Measurements from ENCODE around the gene MTMR3.

Gene MTMR3

DNA sequence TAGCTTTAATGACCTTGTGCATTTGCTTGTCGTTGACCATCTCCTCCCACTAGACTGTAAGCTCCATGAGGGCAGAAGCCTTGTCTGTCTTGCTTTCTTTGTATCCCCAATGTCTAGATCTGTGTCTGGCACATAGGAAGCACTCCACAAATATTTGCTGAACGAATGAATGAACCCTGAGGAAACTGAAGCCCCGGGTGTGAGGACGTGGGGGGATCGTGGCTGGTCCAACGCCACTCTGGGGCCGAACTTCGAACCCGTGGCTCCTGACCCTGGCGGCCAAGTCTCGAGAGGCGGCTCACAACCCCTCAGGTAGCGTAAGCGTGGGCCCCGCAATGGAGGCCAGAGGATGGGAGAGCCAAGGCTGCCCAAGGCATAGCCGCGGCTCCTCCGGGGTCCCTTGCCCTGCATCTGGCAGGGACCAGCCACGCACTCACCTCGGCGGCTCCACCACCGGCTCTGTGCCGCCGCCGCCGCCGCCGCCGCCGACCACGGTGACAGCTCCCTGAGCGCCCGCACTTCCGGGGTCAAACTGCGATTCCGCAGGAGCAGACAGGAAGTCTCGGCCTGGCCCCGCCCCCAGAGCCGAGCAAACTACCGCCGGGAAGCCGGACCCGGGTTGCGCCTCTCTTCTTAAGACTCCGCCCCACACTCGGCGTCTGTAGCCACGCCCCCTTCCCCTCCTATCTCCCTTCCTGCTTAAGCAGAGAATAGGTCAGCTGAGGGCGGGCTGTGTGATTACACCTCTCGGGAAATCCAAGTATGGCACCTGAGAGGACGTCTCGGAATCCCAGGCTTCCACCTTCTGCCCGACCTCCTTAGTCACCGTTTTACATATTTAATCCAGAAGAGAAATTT, 45.0 kb upstream of the MTMR3 start, which contains the start of gene ASCC2:
Gene ASCC2, minus strand, starts transcription at position 534 of the 858 bp plus-strand sequence. CDS start 5,949 bp downstream, outside the sequence.
- TF ChIP-seq EZH2phosphoT487 (IDR thresholded peaks at IDR 0.05; ENCODE audit: low read length) (no peak), EZH2 (optimal IDR thresholded peaks at IDR 0.05; ENCODE audit: low read depth, low read length) (no peak)
- TF ChIP-seq, protein P1, sequence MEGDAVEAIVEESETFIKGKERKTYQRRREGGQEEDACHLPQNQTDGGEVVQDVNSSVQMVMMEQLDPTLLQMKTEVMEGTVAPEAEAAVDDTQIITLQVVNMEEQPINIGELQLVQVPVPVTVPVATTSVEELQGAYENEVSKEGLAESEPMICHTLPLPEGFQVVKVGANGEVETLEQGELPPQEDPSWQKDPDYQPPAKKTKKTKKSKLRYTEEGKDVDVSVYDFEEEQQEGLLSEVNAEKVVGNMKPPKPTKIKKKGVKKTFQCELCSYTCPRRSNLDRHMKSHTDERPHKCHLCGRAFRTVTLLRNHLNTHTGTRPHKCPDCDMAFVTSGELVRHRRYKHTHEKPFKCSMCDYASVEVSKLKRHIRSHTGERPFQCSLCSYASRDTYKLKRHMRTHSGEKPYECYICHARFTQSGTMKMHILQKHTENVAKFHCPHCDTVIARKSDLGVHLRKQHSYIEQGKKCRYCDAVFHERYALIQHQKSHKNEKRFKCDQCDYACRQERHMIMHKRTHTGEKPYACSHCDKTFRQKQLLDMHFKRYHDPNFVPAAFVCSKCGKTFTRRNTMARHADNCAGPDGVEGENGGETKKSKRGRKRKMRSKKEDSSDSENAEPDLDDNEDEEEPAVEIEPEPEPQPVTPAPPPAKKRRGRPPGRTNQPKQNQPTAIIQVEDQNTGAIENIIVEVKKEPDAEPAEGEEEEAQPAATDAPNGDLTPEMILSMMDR (IDR thresholded peaks at IDR 0.05; ENCODE audit: low read length): no peak
- peak within 1 kb of the TSS; percentile 21; the same call in 1 of the 2 replicates for H3K27ac ChIP-seq (ENCODE audit: low read length)
- H3K4me2 ChIP-seq (ENCODE audit: low read depth, low read length): peak within 1 kb of the TSS; percentile 90

GRCh38 chr22:29838599-29838956, 44.4 kb upstream of the MTMR3 start:
- Histone ChIP-seq H3F3A (ENCODE audit: insufficient read depth, low read length) (no peaks in the 10 kb centered on the region), H3K4me2 (ENCODE audit: low read depth, low read length) (peak overlapping the region; percentile 90), H3K79me2 (ENCODE audit: low read length) (peaks cover 31% of the 10 kb centered on the region), H4K20me1 (ENCODE audit: insufficient read depth, low read length) (no peaks in the 10 kb centered on the region), H2AFZ (ENCODE audit: low read length) (peak overlapping the region; percentile 95), H3K27me3 (replicated peaks; ENCODE audit: insufficient read depth, low read length) (no peaks in the 10 kb centered on the region), H3K4me1 (ENCODE audit: low read length) (0 out of 2 replicates have a peak, but pooled peaks cover 7% of the 10 kb centered on the region), H3K4me3 (ENCODE audit: low read length) (peak overlapping the region; percentile 96), H3K9me2 (replicated peaks; ENCODE audit: insufficient read depth, low read length) (no peaks in the 10 kb centered on the region), H3K9ac (ENCODE audit: low read length) (peak overlapping the region; percentile 34; the same call in 1 of the 2 replicates), H3K9me3 (replicated peaks; ENCODE audit: insufficient read depth, low read length) (no peaks in the 10 kb centered on the region), H3K36me3 (replicated peaks; ENCODE audit: insufficient read depth, low read length) (no peaks in the 10 kb centered on the region), H3K27ac (ENCODE audit: low read length) (peak overlapping the region; percentile 6; the same call in 1 of the 2 replicates)
- DNase-seq: no peak
- TF ChIP-seq EZH2 (optimal IDR thresholded peaks at IDR 0.05; ENCODE audit: low read depth, low read length) (no peak), EZH2phosphoT487 (IDR thresholded peaks at IDR 0.05; ENCODE audit: low read length) (no peak)
- TF ChIP-seq, protein P1 (IDR thresholded peaks at IDR 0.05; ENCODE audit: low read length): no peak

More for the DNA sequence above, 45.0 kb upstream of the MTMR3 start, which contains the start of gene ASCC2:
- H3K9me2 ChIP-seq (replicated peaks; ENCODE audit: insufficient read depth, low read length): no peaks in the 10 kb centered on the region
- peaks cover 34% of the 10 kb centered on the region for H3K79me2 ChIP-seq (ENCODE audit: low read length)
- peak within 1 kb of the TSS; percentile 95 for H2AFZ ChIP-seq (ENCODE audit: low read length)
- no peaks in the 10 kb centered on the region for H3K36me3 ChIP-seq (replicated peaks; ENCODE audit: insufficient read depth, low read length)
- peak within 1 kb of the TSS; percentile 96 for H3K4me3 ChIP-seq (ENCODE audit: low read length)
- peak within 1 kb of the TSS; percentile 79 for H3K9ac ChIP-seq (ENCODE audit: low read length)
- H3F3A ChIP-seq (ENCODE audit: insufficient read depth, low read length): no peaks in the 10 kb centered on the region
- 0 out of 2 replicates have a peak, but pooled peaks cover 7% of the 10 kb centered on the region for H3K4me1 ChIP-seq (ENCODE audit: low read length)
- H4K20me1 ChIP-seq (ENCODE audit: insufficient read depth, low read length): no peaks in the 10 kb centered on the region
- H3K27me3 ChIP-seq (replicated peaks; ENCODE audit: insufficient read depth, low read length): no peaks in the 10 kb centered on the region
- H3K9me3 ChIP-seq (replicated peaks; ENCODE audit: insufficient read depth, low read length): no peaks in the 10 kb centered on the region
- peak; percentile 98 for DNase-seq

GRCh38 chr22:29839039-29839438, 43.9 kb upstream of the MTMR3 start:
- Histone ChIP-seq H3K4me1 (ENCODE audit: low read length) (0 out of 2 replicates have a peak, but pooled peaks cover 7% of the 10 kb centered on the region), H3K27ac (ENCODE audit: low read length) (no peak overlapping the region), H3K27me3 (replicated peaks; ENCODE audit: insufficient read depth, low read length) (no peaks in the 10 kb centered on the region), H4K20me1 (ENCODE audit: insufficient read depth, low read length) (no peaks in the 10 kb centered on the region), H2AFZ (ENCODE audit: low read length) (peak overlapping the region; percentile 95), H3K4me3 (ENCODE audit: low read length) (no peak overlapping the region), H3F3A (ENCODE audit: insufficient read depth, low read length) (no peaks in the 10 kb centered on the region), H3K9me2 (replicated peaks; ENCODE audit: insufficient read depth, low read length) (no peaks in the 10 kb centered on the region), H3K9me3 (replicated peaks; ENCODE audit: insufficient read depth, low read length) (no peaks in the 10 kb centered on the region), H3K4me2 (ENCODE audit: low read depth, low read length) (peak overlapping the region; percentile 90), H3K79me2 (ENCODE audit: low read length) (peaks cover 31% of the 10 kb centered on the region), H3K9ac (ENCODE audit: low read length) (no peak overlapping the region), H3K36me3 (replicated peaks; ENCODE audit: insufficient read depth, low read length) (no peaks in the 10 kb centered on the region)
- no peak for TF ChIP-seq EZH2 (optimal IDR thresholded peaks at IDR 0.05; ENCODE audit: low read depth, low read length)
- TF ChIP-seq, protein P1 (IDR thresholded peaks at IDR 0.05; ENCODE audit: low read length): no peak
- no peak for TF ChIP-seq EZH2phosphoT487 (IDR thresholded peaks at IDR 0.05; ENCODE audit: low read length)
- DNase-seq: no peak

Measured in MM.1S (cell line).